CD14-positive monocyte (primary cell): ENCODE measurements around the gene CFAP74. TPM values are rescaled to one million over a fixed set of nuclear protein-coding genes. Genes with fewer than 3 reads are reported as not detected.

Source experiments
- DNase-seq, 3 donors: peaks; one replicate each; pipeline ENCODE4 v3.0.0-alpha.2; 2011 to 2022
- H2AFZ ChIP-seq: 2 replicates; pipeline ENCODE4 v1.6.0; 2012; ENCODE audit warnings: mild to moderate bottlenecking, low read depth, low read length, inconsistent platforms; ENCODE audit not compliant: insufficient read depth, poor library complexity, severe bottlenecking
- H3K27ac ChIP-seq, 2 donors: 1 replicate in 1 of 2; 2 replicates in 1 of 2; pipeline ENCODE4 v1.5.1; 2012 to 2013; ENCODE audit warnings: low read length in 2 of 2, control low read depth in 1 of 2, inconsistent platforms in 1 of 2, low read depth in 1 of 2, mild to moderate bottlenecking in 1 of 2
- H3K27me3 ChIP-seq, 2 donors: one replicate each; pipeline versions ENCODE4 v1.6.0 to v1.6.1; 2011 to 2013; ENCODE audit warnings: low read length in 2 of 2; ENCODE audit not compliant: control insufficient read depth in 2 of 2, insufficient read depth in 2 of 2
- H3K36me3 ChIP-seq, 2 donors: replicated peaks in 1 of 2; 1 replicate in 1 of 2; 2 replicates in 1 of 2; pipeline versions ENCODE4 v1.5.1 to v1.6.1; 2012 to 2013; ENCODE audit warnings: low read length in 2 of 2, control low read depth in 1 of 2, inconsistent platforms in 1 of 2, mild to moderate bottlenecking in 1 of 2; ENCODE audit not compliant: insufficient read depth in 2 of 2, control insufficient read depth in 1 of 2
- H3K4me1 ChIP-seq, 2 donors: 1 replicate in 1 of 2; 2 replicates in 1 of 2; pipeline versions ENCODE4 v1.5.1 to v1.6.1; 2012 to 2013; ENCODE audit warnings: low read length in 2 of 2, control low read depth in 1 of 2, inconsistent platforms in 1 of 2, mild to moderate bottlenecking in 1 of 2, moderate library complexity in 1 of 2; ENCODE audit not compliant: insufficient read depth in 2 of 2, control insufficient read depth in 1 of 2
- H3K4me2 ChIP-seq: replicated peaks from 2 replicates; pipeline ENCODE3; 2012; ENCODE audit warnings: low read length, moderate library complexity, mild to moderate bottlenecking; ENCODE audit not compliant: poor library complexity, severe bottlenecking; ENCODE audit errors: extremely low read depth
- H3K4me3 ChIP-seq, 3 experiments: fragments of 200-600 bp in 1 of 3; sonication (generic) in 1 of 3; replicated peaks in 1 of 3; 1 replicate in 2 of 3; 2 replicates in 1 of 3; pipeline ENCODE4 v1.5.1; 2011 to 2013; ENCODE audit warnings: low read length in 3 of 3, mild to moderate bottlenecking in 3 of 3, control low read depth in 2 of 3, low read depth in 2 of 3, inconsistent platforms in 1 of 3, moderate library complexity in 1 of 3
- H3K79me2 ChIP-seq: 2 replicates; pipeline ENCODE4 v1.6.0; 2012; ENCODE audit warnings: mild to moderate bottlenecking, control low read depth, inconsistent platforms, low read length, moderate library complexity; ENCODE audit not compliant: insufficient read depth
- H3K9ac ChIP-seq: 2 replicates; pipeline ENCODE4 v1.6.0; 2017; ENCODE audit warnings: low read length, mild to moderate bottlenecking; ENCODE audit not compliant: insufficient read depth, poor library complexity, severe bottlenecking
- H3K9me3 ChIP-seq, 2 donors: replicated peaks in 1 of 2; 1 replicate in 1 of 2; 2 replicates in 1 of 2; pipeline versions ENCODE4 v1.5.1 to v1.6.1; 2012 to 2013; ENCODE audit warnings: low read length in 2 of 2, control low read depth in 1 of 2; ENCODE audit not compliant: control insufficient read depth in 1 of 2, insufficient read depth in 1 of 2
- H4K20me1 ChIP-seq: 2 replicates; pipeline ENCODE4 v1.6.0; 2012; ENCODE audit warnings: mild to moderate bottlenecking, low read length, control low read depth, moderate library complexity; ENCODE audit not compliant: insufficient read depth
- H3K27ac Mint-ChIP-seq, 7 donors: one replicate each; pipeline ENCODE4 v1.8.0; 2020; ENCODE audit warnings: mild to moderate bottlenecking in 7 of 7, mixed read lengths in 7 of 7, moderate library complexity in 6 of 7, inconsistent platforms in 2 of 7
- H3K27me3 Mint-ChIP-seq, 3 donors: one replicate each; pipeline ENCODE4 v1.8.0; 2021 to 2022; ENCODE audit warnings: low read depth in 3 of 3, mild to moderate bottlenecking in 3 of 3, mixed read lengths in 3 of 3, moderate library complexity in 3 of 3, inconsistent platforms in 1 of 3
- H3K36me3 Mint-ChIP-seq, 2 donors: one replicate each; pipeline ENCODE4 v1.8.0; 2020; ENCODE audit warnings: mixed read lengths in 2 of 2, inconsistent platforms in 1 of 2, mild to moderate bottlenecking in 1 of 2
- H3K4me1 Mint-ChIP-seq: one replicate; pipeline ENCODE4 v1.8.0; 2020; ENCODE audit warnings: mild to moderate bottlenecking, mixed read lengths
- H3K4me3 Mint-ChIP-seq, 2 donors: one replicate each; pipeline ENCODE4 v1.8.0; 2020; ENCODE audit warnings: mild to moderate bottlenecking in 2 of 2, mixed read lengths in 2 of 2, moderate library complexity in 1 of 2
- H3K9me3 Mint-ChIP-seq, 7 donors: one replicate each; pipeline ENCODE4 v1.8.0; 2020 to 2022; ENCODE audit warnings: mixed read lengths in 7 of 7, mild to moderate bottlenecking in 6 of 7, moderate library complexity in 6 of 7, inconsistent platforms in 2 of 7
- WGBS: methylation state at CpG from one replicate; pipeline ENCODE4 v1.1.5; 2013; ENCODE audit warnings: missing lambda C conversion rate; ENCODE audit not compliant: insufficient coverage; 5-methylcytosine and 5-hydroxymethylcytosine counted together
- intact Hi-C, 2 donors: fragments of 100-400 bp; cut with micrococcal nuclease; formaldehyde crosslinking; loops; one replicate each; pipeline versions ENCODE4 v1.15.0 to v1.15.1; 2023
- polyA plus RNA-seq, 3 donors: library from polyadenylated mRNA; depleted of rRNA in 1 of 3; unstranded in 2 of 3; stranded (reverse) in 1 of 3; fragments of 300-500 nt in 2 of 3; fragments of >200 nt in 1 of 3; fragmentation: Illumina TruSeq in 2 of 3; gene quantifications; 1 replicate in 2 of 3; 2 replicates in 1 of 3; pipeline ENCODE4 v1.2.3, GENCODE V29; 2012 to 2021
- TF ChIP-seq, protein P1 (sequence below): fragments of 200-600 bp; IDR thresholded peaks from one replicate; pipeline ENCODE4 v1.8.0; 2022; ENCODE audit warnings: antibody characterized with exemption, mild to moderate bottlenecking

CFAP74 gene
- polyA plus RNA-seq, 3 donors = not detected

DNA sequence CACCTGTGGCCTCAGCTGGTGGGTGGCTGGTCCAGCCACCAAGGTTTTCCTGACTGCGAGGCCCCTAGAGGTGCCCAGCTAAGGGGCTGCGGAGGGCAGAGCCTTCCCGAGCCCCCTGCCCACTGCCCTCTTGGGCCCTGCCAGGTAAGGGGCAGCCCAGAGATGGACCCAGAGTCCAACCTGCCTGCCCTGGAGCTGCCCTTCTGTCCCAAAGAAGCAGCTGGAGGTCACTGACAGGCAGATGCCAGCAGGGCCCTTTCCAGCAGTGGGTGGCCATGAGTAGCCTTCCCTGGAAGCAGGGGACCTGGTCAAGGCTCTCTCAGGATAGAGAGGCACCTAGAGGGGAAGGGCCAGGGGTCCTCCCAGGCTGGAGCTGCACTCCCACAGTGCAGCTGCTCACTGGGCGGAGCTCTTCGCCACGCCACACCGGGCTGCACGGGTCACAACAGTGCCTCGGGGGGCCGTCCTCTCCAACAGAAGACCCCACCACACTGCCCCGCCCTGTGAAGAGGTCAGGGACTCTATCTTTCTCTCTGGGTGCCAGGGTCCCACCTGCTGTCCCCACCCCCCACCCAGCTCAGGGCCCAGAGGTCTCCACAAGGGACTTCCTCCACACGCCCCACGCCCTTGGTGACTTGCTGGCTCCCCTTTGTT lies 101.8 kb downstream of the CFAP74 start:
- TF ChIP-seq, protein P1, sequence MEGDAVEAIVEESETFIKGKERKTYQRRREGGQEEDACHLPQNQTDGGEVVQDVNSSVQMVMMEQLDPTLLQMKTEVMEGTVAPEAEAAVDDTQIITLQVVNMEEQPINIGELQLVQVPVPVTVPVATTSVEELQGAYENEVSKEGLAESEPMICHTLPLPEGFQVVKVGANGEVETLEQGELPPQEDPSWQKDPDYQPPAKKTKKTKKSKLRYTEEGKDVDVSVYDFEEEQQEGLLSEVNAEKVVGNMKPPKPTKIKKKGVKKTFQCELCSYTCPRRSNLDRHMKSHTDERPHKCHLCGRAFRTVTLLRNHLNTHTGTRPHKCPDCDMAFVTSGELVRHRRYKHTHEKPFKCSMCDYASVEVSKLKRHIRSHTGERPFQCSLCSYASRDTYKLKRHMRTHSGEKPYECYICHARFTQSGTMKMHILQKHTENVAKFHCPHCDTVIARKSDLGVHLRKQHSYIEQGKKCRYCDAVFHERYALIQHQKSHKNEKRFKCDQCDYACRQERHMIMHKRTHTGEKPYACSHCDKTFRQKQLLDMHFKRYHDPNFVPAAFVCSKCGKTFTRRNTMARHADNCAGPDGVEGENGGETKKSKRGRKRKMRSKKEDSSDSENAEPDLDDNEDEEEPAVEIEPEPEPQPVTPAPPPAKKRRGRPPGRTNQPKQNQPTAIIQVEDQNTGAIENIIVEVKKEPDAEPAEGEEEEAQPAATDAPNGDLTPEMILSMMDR = no peak
- intact Hi-C loops = no loop called here

DNA sequence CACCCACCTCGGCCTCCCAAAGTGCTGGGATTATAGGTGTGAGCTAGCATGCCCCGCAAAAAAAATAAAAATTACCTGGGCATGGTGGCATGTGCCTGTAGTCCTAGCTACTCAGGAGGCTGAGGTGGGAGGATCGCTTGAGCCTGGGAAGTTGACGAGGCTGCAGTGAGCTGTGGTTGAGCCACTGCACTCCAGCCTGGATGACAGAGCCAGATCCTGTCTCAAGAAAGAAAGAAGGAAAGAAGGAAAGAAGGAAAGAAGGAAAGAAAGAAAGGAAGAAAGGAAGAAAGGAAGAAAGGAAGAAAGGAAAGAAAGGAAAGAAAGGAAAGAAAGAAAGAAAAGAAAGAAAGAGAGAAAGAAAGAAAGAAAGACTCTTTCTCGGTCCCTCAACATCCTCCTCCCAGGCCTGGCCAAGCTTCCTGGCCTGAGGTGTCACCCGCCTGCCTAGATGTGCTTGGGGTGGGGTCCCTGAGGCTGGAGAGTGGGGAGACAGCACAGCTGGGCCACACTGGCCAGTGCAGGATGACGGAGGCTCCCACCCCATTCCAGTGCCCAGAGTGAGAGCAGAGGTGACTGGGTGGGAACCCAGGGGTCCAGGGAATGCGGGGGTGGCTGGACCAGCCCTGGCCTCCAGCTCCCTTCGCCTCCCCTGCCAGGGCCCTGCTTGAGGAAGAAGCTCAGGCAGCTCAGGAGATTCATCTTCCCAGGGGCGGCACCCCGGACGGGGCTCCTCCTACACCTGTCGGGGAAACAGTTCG lies 102.5 kb downstream of the CFAP74 start:
- peaks cover 0 to 10% of the 10 kb centered on the region in 2 donors for H3K27me3 ChIP-seq
- TF ChIP-seq, protein P1 = no peak
- H4K20me1 ChIP-seq = no peaks in the 10 kb centered on the region
- H3K9ac ChIP-seq = no peak overlapping the region
- peaks cover 5% of the 10 kb centered on the region for H3K4me1 Mint-ChIP-seq
- H3K9me3 Mint-ChIP-seq = peaks cover 0 to 7% (median 3%) of the 10 kb centered on the region in 7 donors
- H3K4me3 ChIP-seq = no peak overlapping the region
- H3K27ac ChIP-seq = no peak overlapping the region
- H3K79me2 ChIP-seq = no peaks in the 10 kb centered on the region
- 84% methylated on average over 10 of the region's 14 CpGs for WGBS
- no peaks in the 10 kb centered on the region for H3K36me3 Mint-ChIP-seq
- H2AFZ ChIP-seq = no peak overlapping the region
- H3K9me3 ChIP-seq = peaks cover 0 to 6% of the 10 kb centered on the region in 2 donors
- no peak overlapping the region for H3K4me3 Mint-ChIP-seq
- H3K36me3 ChIP-seq = no peaks in the 10 kb centered on the region
- peaks cover 12 to 28% (median 13%) of the 10 kb centered on the region in 3 donors for H3K27me3 Mint-ChIP-seq
- no peak for DNase-seq
- H3K27ac Mint-ChIP-seq = no peak overlapping the region
- peaks cover 3 to 7% of the 10 kb centered on the region in 2 donors for H3K4me1 ChIP-seq
- intact Hi-C loops = no loop called here
- no peak overlapping the region for H3K4me2 ChIP-seq

More for the DNA sequence above, 101.8 kb downstream of the CFAP74 start:
- Histone ChIP-seq H3K9me3 (peaks cover 0 to 6% of the 10 kb centered on the region in 2 donors), H4K20me1 (peaks cover 5% of the 10 kb centered on the region), H3K4me3 (no peak overlapping the region), H3K27me3 (peaks cover 0 to 8% of the 10 kb centered on the region in 2 donors), H3K4me2 (no peak overlapping the region), H3K4me1 (peaks cover 3 to 7% of the 10 kb centered on the region in 2 donors), H3K36me3 (no peaks in the 10 kb centered on the region), H2AFZ (no peak overlapping the region), H3K9ac (no peak overlapping the region), H3K27ac (no peak overlapping the region), H3K79me2 (no peaks in the 10 kb centered on the region)
- no peak for DNase-seq
- Mint-ChIP-seq H3K4me1 (peaks cover 9% of the 10 kb centered on the region), H3K9me3 (peaks cover 0 to 7% (median 3%) of the 10 kb centered on the region in 7 donors), H3K36me3 (no peaks in the 10 kb centered on the region), H3K4me3 (no peak overlapping the region), H3K27ac (no peak overlapping the region), H3K27me3 (peaks cover 11 to 22% (median 12%) of the 10 kb centered on the region in 3 donors)
- WGBS = 96% methylated on average over 3 of the region's 13 CpGs
